ENCODE measurements around the gene NLGN3. TPM values are rescaled to one million over a fixed set of nuclear protein-coding genes. Genes with fewer than 3 reads are reported as not detected.

The NLGN3 gene
- total RNA-seq, 1 donor, result 1.5 TPM

- DNase-seq (ENCODE audit: low read depth), result no peak
- TF ChIP-seq CTCF (IDR thresholded peaks at IDR 0.05; ENCODE audit: insufficient read depth, low read length), result no peak
- no peak within 1 kb of the TSS for H3K4me3 ChIP-seq (ENCODE audit: low read depth, low read length)
These were observed 38.2 kb upstream of the NLGN3 start, which contains the start of gene CXorf65 for GRCh38 chrX:71106427-71106826. CXorf65 (minus strand) TSS chrX:71106740; CDS start chrX:71106556, 184 bp downstream.

- H3K4me3 ChIP-seq (ENCODE audit: low read depth, low read length), result no peak overlapping the region
- no peak for DNase-seq (ENCODE audit: low read depth)
- no peak for TF ChIP-seq CTCF (IDR thresholded peaks at IDR 0.05; ENCODE audit: insufficient read depth, low read length)
These were observed 37.4 kb upstream of the NLGN3 start for GRCh38 chrX:71107245-71107644.

GRCh38 chrX:71107762-71108360, 36.8 kb upstream of the NLGN3 start:
- DNase-seq (ENCODE audit: low read depth), result no peak
- no peak overlapping the region for H3K4me3 ChIP-seq (ENCODE audit: low read depth, low read length)
- no peak for TF ChIP-seq CTCF (IDR thresholded peaks at IDR 0.05; ENCODE audit: insufficient read depth, low read length)

GRCh38 chrX:71109051-71109450, 35.6 kb upstream of the NLGN3 start:
- H3K4me3 ChIP-seq (ENCODE audit: low read depth, low read length), result no peak overlapping the region
- DNase-seq (ENCODE audit: low read depth), result no peak
- TF ChIP-seq CTCF (IDR thresholded peaks at IDR 0.05; ENCODE audit: insufficient read depth, low read length), result no peak

- H3K4me3 ChIP-seq (ENCODE audit: low read depth, low read length), result no peak within 1 kb of the TSS
- TF ChIP-seq CTCF (IDR thresholded peaks at IDR 0.05; ENCODE audit: insufficient read depth, low read length), result no peak
- no peak for DNase-seq (ENCODE audit: low read depth)
These were observed 33.3 kb upstream of the NLGN3 start, which contains the start of gene IL2RG for GRCh38 chrX:71111141-71111843. IL2RG (minus strand) TSS chrX:71111577; CDS start chrX:71111539, 38 bp downstream.

- no peak overlapping the region for H3K4me3 ChIP-seq (ENCODE audit: low read depth, low read length)
- no peak for TF ChIP-seq CTCF (IDR thresholded peaks at IDR 0.05; ENCODE audit: insufficient read depth, low read length)
- no peak for DNase-seq (ENCODE audit: low read depth)
These were observed 32.7 kb upstream of the NLGN3 start for GRCh38 chrX:71111921-71112431.

All from fibroblast of the aortic adventitia (primary cell).